CD4-positive, alpha-beta T cell treated with Interleukin-17A for 1 hour (primary cell): ENCODE results near the gene REV3L.
"Not testable (repeated sequence)": the region's sequence is repeated elsewhere in the genome, so short reads cannot be mapped to it uniquely, and the experiment has no call there.

Experiments
- DNase-seq: peaks from one replicate; pipeline ENCODE4 v3.0.0-alpha.2; 2020

The REV3L gene

GRCh38 chr6:111361648-111362047 is 121.4 kb downstream of the REV3L start:
- peak; percentile 3 for DNase-seq

DNA sequence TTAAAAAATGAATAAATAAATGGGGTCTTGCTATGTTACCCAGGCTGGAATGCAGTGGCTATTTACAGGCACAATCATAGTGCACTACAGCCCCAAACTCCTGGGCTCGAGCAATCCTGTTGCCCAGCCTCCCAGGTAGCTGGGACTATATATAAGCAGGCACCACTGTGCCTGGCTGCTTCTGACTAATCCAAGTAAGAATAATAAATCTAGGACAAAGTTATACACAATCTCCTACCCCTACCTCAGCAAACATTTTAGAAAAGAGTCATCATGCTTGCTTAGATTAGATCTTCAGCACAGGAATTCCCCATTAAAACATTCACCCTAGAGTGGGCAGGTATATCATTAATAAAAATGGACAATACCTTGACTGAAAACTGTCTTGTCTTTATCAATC is 124.6 kb downstream of the REV3L start:
- DNase-seq, result no peak

DNA sequence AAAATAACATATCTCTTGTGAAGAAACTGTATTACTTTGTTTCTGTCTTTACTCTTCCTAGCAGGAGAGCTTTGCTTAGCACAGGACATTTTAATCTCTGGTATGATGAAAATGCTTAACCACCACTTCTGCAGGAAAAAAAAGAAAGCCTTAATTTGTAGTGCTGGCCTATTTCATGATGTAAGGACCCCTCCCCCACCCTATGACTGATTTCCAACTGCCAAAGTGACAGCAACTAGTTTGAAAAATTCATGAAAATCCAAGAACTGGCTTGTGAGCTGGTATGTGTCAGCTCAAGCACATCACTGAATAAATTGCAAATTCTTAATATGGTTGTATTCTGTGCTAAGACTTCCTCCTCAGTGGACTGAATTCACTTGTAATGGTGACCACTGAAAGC is 125.3 kb downstream of the REV3L start:
- DNase-seq, result no peak

GRCh38 chr6:111356551-111356950 is 126.5 kb downstream of the REV3L start:
- DNase-seq, result no peak

- no peak for DNase-seq
Observed at GRCh38 chr6:111354758-111355555, 128.1 kb downstream of the REV3L start.

GRCh38 chr6:111353912-111354462 is 129.0 kb downstream of the REV3L start:
- DNase-seq, result no peak

DNA sequence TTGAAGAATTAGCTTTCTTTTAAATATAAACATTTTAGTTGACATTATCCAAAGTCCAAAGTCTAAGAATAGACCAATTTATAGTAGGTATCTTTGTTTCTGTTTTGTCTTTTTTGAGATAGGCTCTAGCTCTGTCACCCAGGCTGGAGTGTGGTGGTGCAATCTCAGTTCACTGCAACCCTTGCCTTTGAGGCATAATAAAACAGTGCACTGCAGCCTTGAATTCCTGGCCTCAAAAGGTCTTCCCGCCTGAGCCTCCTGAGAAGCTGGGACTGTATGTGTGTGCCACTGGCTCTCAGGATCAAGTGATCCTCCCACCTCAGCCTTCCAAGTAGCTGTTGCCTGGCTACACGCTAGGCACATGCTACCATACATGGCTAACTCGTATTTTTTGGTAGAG is 135.4 kb downstream of the REV3L start:
- DNase-seq, result no peak

- DNase-seq, result no peak
Observed at GRCh38 chr6:111342913-111343312, 140.1 kb downstream of the REV3L start.

DNA sequence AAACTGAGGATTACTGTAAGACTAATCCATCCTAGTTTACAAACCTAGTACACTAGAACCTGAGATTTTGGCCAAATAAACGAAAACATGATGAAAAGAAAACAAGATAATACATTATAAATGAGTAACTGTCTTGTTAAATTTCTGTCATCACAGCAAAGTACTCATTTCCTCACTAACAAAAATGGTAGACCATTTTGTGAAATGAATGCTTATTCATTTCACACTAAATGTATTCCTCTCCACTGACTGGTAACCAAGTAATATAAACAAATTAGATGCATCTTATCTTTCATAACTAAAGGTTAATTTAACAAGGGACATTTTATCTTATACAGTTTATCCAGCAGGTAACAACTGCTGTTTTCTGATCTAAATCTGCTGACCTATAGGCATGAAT is 143.7 kb downstream of the REV3L start:
- DNase-seq, result no peak

DNA sequence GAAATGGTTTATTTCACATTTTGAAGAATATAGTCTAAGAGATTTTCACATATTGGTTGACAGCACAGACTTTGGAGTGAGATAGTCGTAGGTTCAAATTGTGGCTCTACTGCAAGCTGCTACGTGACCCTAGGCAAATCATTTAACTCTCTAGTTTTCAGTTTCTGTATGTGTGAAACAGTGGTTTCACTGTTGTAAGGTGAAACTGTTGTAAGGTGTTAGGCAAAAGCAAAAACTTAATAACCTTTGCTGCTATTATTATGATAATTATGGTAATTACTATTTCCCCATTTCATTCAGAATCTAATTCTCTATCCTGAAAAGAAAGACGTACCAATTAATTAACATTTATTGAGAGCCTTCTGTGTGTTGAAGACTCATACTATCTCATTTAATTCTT is 144.2 kb downstream of the REV3L start:
- peak; percentile 1 for DNase-seq

GRCh38 chr6:111337829-111338236 is 145.2 kb downstream of the REV3L start:
- no peak for DNase-seq

GRCh38 chr6:111329882-111330633 is 153.0 kb downstream of the REV3L start:
- DNase-seq, result no peak

- DNase-seq, result no peak
Observed at GRCh38 chr6:111326563-111326962, 156.5 kb downstream of the REV3L start.

- DNase-seq, result no peak
Observed at GRCh38 chr6:111322145-111322544, 160.9 kb downstream of the REV3L start.

- not testable (repeated sequence) for DNase-seq
Observed at GRCh38 chr6:111307950-111308349, 175.1 kb downstream of the REV3L start.

DNA sequence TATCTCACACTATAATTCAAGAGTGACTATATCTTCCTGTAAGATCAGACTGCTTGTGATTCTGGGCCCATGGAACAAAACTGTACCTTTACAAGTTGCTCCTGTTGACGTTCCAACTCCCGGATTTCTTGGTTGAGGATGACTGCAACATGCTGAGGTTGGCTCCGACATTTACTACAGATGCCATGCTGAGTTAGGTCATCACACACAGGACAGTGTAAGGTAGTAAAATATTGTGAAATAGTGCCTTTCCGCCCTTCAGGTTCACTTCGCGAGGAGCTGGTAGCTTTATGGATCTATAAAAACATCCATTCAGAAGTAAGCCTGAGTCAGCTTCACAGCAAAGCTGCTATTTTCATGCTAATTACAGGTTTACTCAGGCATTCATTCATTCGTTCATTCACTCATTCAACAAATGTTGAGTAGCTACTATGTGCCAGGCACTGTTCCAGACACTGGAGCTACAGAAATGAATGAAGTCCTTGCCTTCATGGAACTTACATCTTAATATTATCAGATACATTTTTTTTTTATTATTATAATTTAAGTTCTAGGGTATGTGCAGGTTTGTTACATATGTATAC is 175.7 kb downstream of the REV3L start:
- DNase-seq, result no peak

- no peak for DNase-seq
Observed at GRCh38 chr6:111306104-111306888, 176.7 kb downstream of the REV3L start.

DNA sequence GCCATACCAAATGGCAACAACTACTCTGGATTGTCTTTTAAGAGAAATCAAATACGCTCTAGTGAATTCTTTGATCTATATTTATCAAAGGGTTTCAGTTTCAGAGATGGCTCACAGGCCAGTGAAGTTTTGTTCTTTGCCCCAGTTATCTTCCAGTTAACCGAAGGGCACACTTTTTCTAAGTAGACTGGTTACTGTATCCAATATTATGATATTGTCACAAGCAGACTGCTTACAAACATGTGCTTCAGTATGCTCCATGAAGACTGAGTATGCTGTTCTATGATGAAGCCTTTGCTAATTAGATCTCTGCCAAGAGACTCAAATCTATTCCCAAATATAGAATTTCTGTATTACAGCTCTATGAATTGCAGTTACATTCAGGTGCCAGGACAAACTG is 181.1 kb downstream of the REV3L start:
- no peak for DNase-seq

- DNase-seq, result not testable (repeated sequence)
Observed at GRCh38 chr6:111300938-111301800, 181.8 kb downstream of the REV3L start.

GRCh38 chr6:111297776-111298175 is 185.2 kb downstream of the REV3L start:
- no peak for DNase-seq

GRCh38 chr6:111294374-111294967 is 188.5 kb downstream of the REV3L start:
- no peak for DNase-seq
